Stimulated activated CD4-positive, alpha-beta T cell treated with anti-CD3 and anti-CD28 coated beads, Interleukin-1b, Interleukin-23, amount 100 ng/mL, for 4 hours (primary cell): ENCODE measurements around the gene NT5C1B.
"Not testable (repeated sequence)": the region's sequence is repeated elsewhere in the genome, so short reads cannot be mapped to it uniquely, and the experiment has no call there.

Source experiments
- DNase-seq, 2 donors: peaks; one replicate each; pipeline ENCODE4 v3.0.0-alpha.2; 2020; ENCODE audit warnings: low read depth in 2 of 2

NT5C1B gene

DNA sequence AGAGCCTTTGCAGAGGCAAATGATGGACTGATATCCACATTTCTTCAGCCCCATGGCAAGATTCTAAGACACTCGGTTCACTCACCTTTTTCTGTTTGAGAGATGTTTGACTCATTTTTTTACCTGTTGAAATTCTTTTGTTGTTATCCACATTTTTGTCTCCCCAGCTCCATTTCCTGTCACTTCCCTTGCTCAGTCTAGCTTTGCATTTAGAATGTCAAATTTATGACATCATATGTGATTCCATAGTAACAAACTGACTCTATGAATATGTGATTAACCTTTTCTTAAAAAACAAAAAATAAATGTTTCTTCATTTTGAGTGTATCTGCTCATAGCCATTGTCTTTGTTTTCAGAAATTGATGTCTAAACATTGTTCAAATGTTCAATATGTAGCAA is at the start of gene NT5C1B:
Gene NT5C1B, minus strand, starts transcription at position 216 of the 400 bp plus-strand sequence. Its CDS starts 101 bp downstream, at position 115.
- no peak for DNase-seq

GRCh38 chr2:18637196-18637595 is 47.8 kb upstream of the NT5C1B start:
- DNase-seq: no peak

- not testable (repeated sequence) for DNase-seq
These were observed 43.3 kb upstream of the NT5C1B start for GRCh38 chr2:18632699-18633098.

GRCh38 chr2:18630941-18631340 is 41.6 kb upstream of the NT5C1B start:
- DNase-seq: no peak

GRCh38 chr2:18630541-18630940 is 41.2 kb upstream of the NT5C1B start:
- DNase-seq: no peak

DNA sequence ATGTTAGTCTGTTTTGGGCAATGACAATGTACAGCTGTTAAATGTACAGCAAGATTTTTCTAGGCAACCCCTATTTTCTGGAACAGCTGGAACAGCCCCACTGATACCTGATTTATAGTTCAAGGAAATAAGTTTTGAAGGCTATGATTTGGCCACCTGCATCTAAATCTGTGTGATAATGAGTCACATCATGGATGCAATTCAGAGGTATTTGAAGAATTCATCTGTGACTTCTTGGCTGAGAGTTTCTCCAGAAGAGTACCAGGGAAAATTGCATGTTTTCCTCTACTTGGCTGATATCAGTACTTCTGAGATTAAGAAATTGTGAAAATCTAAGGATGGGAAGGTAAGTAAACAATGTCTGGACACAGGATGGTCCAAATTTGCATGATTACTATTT is 40.7 kb upstream of the NT5C1B start:
- no peak for DNase-seq

DNA sequence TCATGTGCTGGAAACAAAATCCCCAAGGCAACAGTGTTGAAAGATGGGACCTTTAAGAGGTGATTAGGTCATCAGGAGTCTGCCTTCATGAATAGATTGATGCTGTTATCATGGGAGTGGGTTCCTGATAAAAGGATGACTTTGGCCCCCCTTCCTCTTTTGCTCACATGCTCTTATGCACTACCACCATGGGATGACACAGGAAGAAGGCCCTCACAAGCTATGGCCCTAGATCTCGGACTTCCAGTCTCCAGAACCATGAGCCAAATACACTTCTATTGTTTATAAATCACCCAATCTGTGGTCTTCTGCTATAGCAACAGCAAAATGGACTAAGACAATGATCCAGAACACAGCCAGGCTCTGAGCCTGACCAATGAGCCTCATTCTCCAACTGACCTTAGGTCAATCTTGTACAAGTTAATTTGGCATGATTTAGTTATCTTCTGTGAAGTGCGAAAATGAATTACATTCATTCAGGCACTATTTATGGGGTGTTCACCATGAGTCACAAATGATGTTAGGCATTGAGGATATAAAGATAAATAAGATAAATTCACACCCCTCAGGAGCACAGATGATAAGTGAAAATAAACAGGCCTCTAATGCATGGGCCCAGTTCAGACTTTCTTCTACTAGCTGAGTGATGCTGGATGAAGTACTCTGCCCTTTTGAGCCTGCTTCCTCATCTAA is 37.7 kb upstream of the NT5C1B start:
- no peak for DNase-seq

GRCh38 chr2:18626256-18626668 is 36.9 kb upstream of the NT5C1B start:
- no peak for DNase-seq

DNA sequence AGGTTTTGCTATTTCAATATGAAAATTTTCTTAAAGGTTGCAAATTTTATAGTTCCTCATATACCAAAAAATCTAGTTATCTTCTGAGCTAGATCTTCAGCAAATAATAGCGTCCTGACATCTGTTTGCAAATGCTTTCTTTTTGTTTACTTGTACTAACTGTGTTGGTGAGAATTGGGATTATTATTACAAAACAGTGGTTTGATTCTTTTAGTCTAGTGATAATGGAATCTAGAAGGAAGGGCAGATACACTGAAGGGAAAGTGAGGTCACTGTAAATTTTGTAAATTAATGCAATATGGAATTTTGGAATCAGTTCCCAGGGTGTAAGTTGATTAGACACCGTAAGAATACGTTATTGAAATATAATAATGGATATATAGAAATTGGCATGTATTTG is 36.2 kb upstream of the NT5C1B start:
- no peak for DNase-seq

DNA sequence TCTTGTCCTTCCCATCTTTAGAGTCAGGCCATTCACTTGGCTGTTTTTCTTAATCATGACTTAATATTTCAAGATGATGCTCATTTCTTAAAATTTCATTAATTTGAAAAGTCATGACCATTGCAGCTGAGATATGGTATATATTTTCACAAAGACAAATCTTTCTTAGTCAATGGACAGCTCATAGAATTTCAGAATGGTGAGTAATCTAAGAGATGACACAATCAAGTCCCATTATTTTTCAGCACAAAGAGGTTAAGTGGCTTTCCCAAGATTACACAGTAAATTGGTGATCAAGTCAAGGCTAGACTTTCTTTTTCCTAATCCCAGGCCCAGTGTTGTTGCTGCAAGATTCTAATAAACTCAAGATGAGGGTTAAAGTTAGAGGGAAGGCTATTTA is 34.4 kb upstream of the NT5C1B start:
- no peak for DNase-seq

- no peak for DNase-seq
These were observed 31.7 kb upstream of the NT5C1B start for GRCh38 chr2:18620867-18621632.

DNA sequence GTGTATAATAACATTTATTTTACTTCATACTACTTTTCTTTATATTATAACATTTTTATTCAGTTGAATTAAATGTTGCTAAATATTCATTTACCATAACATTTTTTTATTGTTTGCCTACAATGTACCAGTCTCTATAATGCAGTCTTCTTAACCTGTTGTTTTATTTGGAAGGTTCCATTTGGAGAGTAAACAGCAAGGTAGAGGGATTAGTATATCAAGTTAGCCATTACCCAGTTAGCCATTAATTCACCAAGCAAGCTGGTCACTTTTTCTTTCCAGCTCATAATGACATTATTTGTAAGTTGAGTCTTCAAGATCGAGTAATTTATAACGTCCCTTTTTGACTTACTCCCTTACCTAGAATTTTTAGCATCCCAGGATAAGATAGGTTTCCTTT is 29.7 kb upstream of the NT5C1B start:
- no peak for DNase-seq

DNA sequence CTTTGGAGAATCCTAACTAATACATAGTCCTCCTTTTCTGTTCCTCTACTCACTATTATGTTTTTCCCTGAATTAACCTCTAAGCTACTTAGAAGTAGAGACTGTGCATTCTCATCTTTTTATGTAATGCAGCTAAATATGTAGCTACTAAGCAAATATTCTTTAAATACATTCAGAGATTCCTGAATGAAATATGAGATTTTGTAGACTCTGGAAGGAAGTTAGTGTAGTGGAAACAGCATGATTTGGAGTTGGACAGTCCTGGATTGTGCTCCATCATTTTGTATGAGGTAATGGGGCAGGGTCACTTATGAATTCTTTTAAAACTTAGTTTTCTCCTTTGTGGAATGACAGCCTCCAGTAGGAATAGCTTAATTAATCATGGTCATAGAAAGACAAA is 24.7 kb upstream of the NT5C1B start:
- DNase-seq: no peak

GRCh38 chr2:18612133-18612532 is 22.8 kb upstream of the NT5C1B start:
- DNase-seq: no peak

- no peak for DNase-seq
These were observed 22.2 kb upstream of the NT5C1B start for GRCh38 chr2:18611604-18612003.

- no peak for DNase-seq
These were observed 21.8 kb upstream of the NT5C1B start for GRCh38 chr2:18611184-18611583.

- no peak for DNase-seq
These were observed 21.3 kb upstream of the NT5C1B start for GRCh38 chr2:18610651-18611050.

- DNase-seq: no peak
These were observed 20.7 kb upstream of the NT5C1B start for GRCh38 chr2:18610090-18610489.

- no peak for DNase-seq
These were observed 15.7 kb upstream of the NT5C1B start for GRCh38 chr2:18605115-18605514.

DNA sequence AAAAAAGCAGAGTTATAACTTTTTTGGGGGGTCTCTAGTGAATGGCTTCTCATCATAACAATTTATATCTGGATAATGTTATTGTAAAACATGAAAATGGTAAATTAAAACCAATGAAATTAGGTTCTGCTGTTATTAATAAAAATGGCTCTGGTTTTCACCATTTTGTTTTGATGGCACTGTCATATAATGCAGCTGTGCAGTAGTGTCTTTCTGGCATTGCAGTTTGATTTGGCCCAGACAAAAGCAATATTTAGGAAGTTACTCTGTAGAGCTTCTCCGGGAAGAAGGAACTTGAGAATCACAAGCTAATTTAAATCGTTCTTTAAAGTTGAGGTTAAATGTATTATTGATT is 15.1 kb upstream of the NT5C1B start:
- DNase-seq: no peak

DNA sequence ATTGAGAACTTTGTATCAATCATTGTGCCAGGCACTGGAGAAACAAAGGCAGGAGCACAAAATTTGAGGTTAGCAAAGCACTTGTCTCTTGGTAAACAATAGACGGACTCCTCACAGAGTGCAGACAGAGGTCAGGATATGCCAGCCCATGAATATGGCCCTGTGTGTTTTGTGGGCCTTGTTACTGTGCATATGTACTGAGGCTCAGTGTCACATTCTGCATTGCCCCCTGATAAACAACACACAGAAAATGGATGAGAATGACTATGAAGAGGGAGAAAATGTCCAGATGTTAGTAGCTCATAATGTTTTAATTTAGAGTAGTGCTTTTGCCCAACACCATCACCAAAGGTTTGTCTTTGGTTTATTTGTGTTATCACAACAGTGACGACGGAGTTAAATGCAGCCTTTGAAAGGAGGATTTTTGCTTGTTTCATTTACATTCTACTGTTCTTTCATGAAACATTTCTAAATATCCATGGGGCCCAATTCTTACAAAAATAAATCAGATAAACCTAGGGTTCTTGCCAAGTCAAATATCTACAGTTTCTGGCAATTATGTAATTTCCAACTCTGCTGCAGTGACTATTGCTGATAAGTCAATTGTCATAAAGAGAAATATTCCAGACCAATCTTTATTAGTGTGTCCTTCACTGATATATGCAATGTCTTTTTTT is 14.6 kb upstream of the NT5C1B start:
- DNase-seq: no peak

DNA sequence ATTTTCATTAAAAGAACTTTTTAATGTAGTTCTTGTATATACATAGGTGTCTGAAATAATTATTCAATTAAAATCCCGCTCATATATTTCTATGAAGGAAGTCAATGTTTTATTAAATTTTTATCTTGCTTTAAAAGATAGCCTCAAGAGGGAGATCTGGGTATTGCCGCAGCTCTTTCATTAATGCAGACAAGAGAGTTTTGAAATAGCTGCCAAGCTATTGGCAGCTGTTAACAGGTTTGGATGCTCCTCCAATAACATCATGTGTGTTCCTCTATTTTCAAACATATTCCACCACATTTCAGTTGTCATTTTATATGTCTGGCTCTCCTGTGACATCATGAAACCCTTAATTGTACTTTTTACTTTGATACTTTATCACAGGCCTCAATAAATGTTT is 12.9 kb upstream of the NT5C1B start:
- no peak for DNase-seq

GRCh38 chr2:18600255-18600613 is 10.9 kb upstream of the NT5C1B start:
- DNase-seq: no peak
